Left lung (tissue), 10 donors: ENCODE results near the gene NEK7. TPM values are rescaled to one million over a fixed set of nuclear protein-coding genes. Genes with fewer than 3 reads are reported as not detected.
"Not testable (repeated sequence)": the region's sequence is repeated elsewhere in the genome, so short reads cannot be mapped to it uniquely, and the experiment has no call there.

ENCODE experiments used
- ATAC-seq: fragments of 200-7000 bp; cut with Tn5 transposase; one replicate; pipeline ENCODE4 v1.9.1; 2020; ENCODE audit warnings: moderate library complexity
- DNase-seq, 4 donors: peaks; one replicate each; pipeline ENCODE4 v3.0.0-alpha.2; 2013 to 2020
- H3K27ac ChIP-seq, 2 donors: fragments of 200-600 bp; sonication (generic) in 1 of 2; one replicate each; pipeline versions ENCODE4 v1.5.0 to v1.8.0; 2020 to 2021
- H3K27me3 ChIP-seq, 2 donors: fragments of 200-600 bp; sonication (generic) in 1 of 2; one replicate each; pipeline versions ENCODE4 v1.5.0 to v1.8.0; 2020 to 2021
- H3K36me3 ChIP-seq, 2 donors: fragments of 200-600 bp; sonication (generic) in 1 of 2; one replicate each; pipeline versions ENCODE4 v1.5.0 to v1.8.0; 2020 to 2021
- H3K4me1 ChIP-seq, 2 donors: fragments of 200-600 bp; one replicate each; pipeline ENCODE4 v1.8.0; 2021
- H3K4me3 ChIP-seq, 2 donors: fragments of 200-600 bp; sonication (generic) in 1 of 2; one replicate each; pipeline versions ENCODE4 v1.5.0 to v1.8.0; 2020 to 2021; ENCODE audit warnings: mild to moderate bottlenecking in 1 of 2
- H3K9me3 ChIP-seq, 2 donors: fragments of 200-600 bp; sonication (generic) in 1 of 2; one replicate each; pipeline versions ENCODE4 v1.5.0 to v1.8.0; 2020 to 2021
- CTCF ChIP-seq, 2 donors: fragments of 200-600 bp; sonication (generic) in 1 of 2; IDR thresholded peaks; one replicate each; pipeline versions ENCODE4 v1.5.0 to v1.8.0; 2021; ENCODE audit warnings: antibody characterized with exemption in 2 of 2
- intact Hi-C, 2 donors: fragments of 100-400 bp; cut with DNase I; formaldehyde crosslinking; loops; one replicate each; pipeline versions ENCODE4 v1.11.2 to v1.14.2; 2022
- polyA plus RNA-seq, 6 donors: library from polyadenylated mRNA; unstranded; fragments of 120-200 nt; gene quantifications; one replicate each; pipeline ENCODE4 v1.2.1, GENCODE V29; 2013; ENCODE audit not compliant: insufficient read length in 6 of 6
- total RNA-seq, 2 donors: library from RNA; stranded (reverse); fragmentation: NEBNext Ultra II Directional; extraction: Animal tissue kit (Norgen Biotek cat#: 25700); gene quantifications; one replicate each; pipeline ENCODE4 v1.2.1, GENCODE V29; 2021
- donor health status: DM: no; HTN: yes; CAD: no.
- donor health status: DM: no; HTN: no; CAD: no.

Gene NEK7
- total and polyA plus RNA-seq, 8 donors = 66.9 to 102 (median 76.1) TPM

GRCh38 chr1:198214924-198215323 is 58.1 kb downstream of the NEK7 start:
- H3K4me3 ChIP-seq = no peak overlapping the region
- TF ChIP-seq CTCF (IDR thresholded peaks at IDR 0.05) = no peak
- intact Hi-C loops = no loop called here
- DNase-seq (no peak), ATAC-seq (no peak)
- H3K36me3 ChIP-seq = no peaks in the 10 kb centered on the region
- H3K9me3 ChIP-seq = peaks cover 0 to 15% of the 10 kb centered on the region in 2 donors
- H3K27ac ChIP-seq = no peak overlapping the region
- no peaks in the 10 kb centered on the region for H3K27me3 ChIP-seq
- H3K4me1 ChIP-seq = peaks cover 0 to 5% of the 10 kb centered on the region in 2 donors

GRCh38 chr1:198220428-198220827 is 63.6 kb downstream of the NEK7 start:
- intact Hi-C loops = no loop called here
- H3K27ac ChIP-seq = peak overlapping the region in 1 of 2 donors; percentile 0
- DNase-seq (no peak), ATAC-seq (peak; percentile 68)
- TF ChIP-seq CTCF (IDR thresholded peaks at IDR 0.05) = no peak
- H3K27me3 ChIP-seq = no peaks in the 10 kb centered on the region
- peaks cover 0 to 10% of the 10 kb centered on the region in 2 donors for H3K4me1 ChIP-seq
- H3K4me3 ChIP-seq = no peak overlapping the region
- H3K9me3 ChIP-seq = no peaks in the 10 kb centered on the region
- H3K36me3 ChIP-seq = no peaks in the 10 kb centered on the region

- DNase-seq, H3K4me1 ChIP-seq, H3K4me3 ChIP-seq, ATAC-seq, H3K9me3 ChIP-seq, H3K36me3 ChIP-seq, H3K27me3 ChIP-seq, intact Hi-C loops, H3K27ac ChIP-seq: not testable (repeated sequence)
Measured at GRCh38 chr1:198227010-198227409, 70.2 kb downstream of the NEK7 start.

GRCh38 chr1:198227454-198227853 is 70.7 kb downstream of the NEK7 start:
- H3K36me3 ChIP-seq, H3K27me3 ChIP-seq, H3K4me3 ChIP-seq, DNase-seq, ATAC-seq, H3K27ac ChIP-seq, H3K4me1 ChIP-seq, intact Hi-C loops, H3K9me3 ChIP-seq: not testable (repeated sequence)

GRCh38 chr1:198228925-198229324 is 72.1 kb downstream of the NEK7 start:
- no peaks in the 10 kb centered on the region for H3K9me3 ChIP-seq
- no peaks in the 10 kb centered on the region for H3K27me3 ChIP-seq
- no peak for DNase-seq
- ATAC-seq = no peak
- intact Hi-C loops = no loop called here
- H3K4me3 ChIP-seq = no peak overlapping the region
- no peaks in the 10 kb centered on the region for H3K36me3 ChIP-seq
- no peak overlapping the region for H3K27ac ChIP-seq
- no peak for TF ChIP-seq CTCF (IDR thresholded peaks at IDR 0.05)
- H3K4me1 ChIP-seq = peaks cover 0 to 8% of the 10 kb centered on the region in 2 donors

- no peaks in the 10 kb centered on the region for H3K9me3 ChIP-seq
- no peak for TF ChIP-seq CTCF (IDR thresholded peaks at IDR 0.05)
- intact Hi-C loops = no loop called here
Measured at GRCh38 chr1:198231779-198232178, 75.0 kb downstream of the NEK7 start.

More at GRCh38 chr1:198231779-198232178, 75.0 kb downstream of the NEK7 start:
- no peaks in the 10 kb centered on the region for H3K27me3 ChIP-seq
- no peaks in the 10 kb centered on the region for H3K36me3 ChIP-seq
- no peak overlapping the region for H3K4me3 ChIP-seq
- no peak overlapping the region for H3K27ac ChIP-seq
- no peak for ATAC-seq
- peaks cover 0 to 20% of the 10 kb centered on the region in 2 donors for H3K4me1 ChIP-seq
- no peak for DNase-seq
